GM18909 (cell line): ENCODE data around the gene PSMD11.

Experiments used
- ATAC-seq: cut with Tn5 transposase; IDR thresholded peaks from one replicate; pipeline ENCODE4 v1.9.1; 2021; ENCODE audit warnings: mild to moderate bottlenecking; ENCODE audit not compliant: unreplicated experiment, poor library complexity

The PSMD11 gene

GRCh38 chr17:32527146-32527545 is 82.8 kb downstream of the PSMD11 start:
- no peak for ATAC-seq

GRCh38 chr17:32528825-32529224 is 84.5 kb downstream of the PSMD11 start:
- ATAC-seq, result no peak

GRCh38 chr17:32529604-32530003 is 85.3 kb downstream of the PSMD11 start:
- ATAC-seq, result no peak
